ENCODE data around the gene ADK. TPM values are rescaled to one million over a fixed set of nuclear protein-coding genes. Genes with fewer than 3 reads are reported as not detected.
A peak's percentile ranks its signal among the peaks of the same experiment; 100 is the strongest.

Gene ADK
- total RNA-seq, 1 donor from 2014 or later: 53.0 TPM

DNA sequence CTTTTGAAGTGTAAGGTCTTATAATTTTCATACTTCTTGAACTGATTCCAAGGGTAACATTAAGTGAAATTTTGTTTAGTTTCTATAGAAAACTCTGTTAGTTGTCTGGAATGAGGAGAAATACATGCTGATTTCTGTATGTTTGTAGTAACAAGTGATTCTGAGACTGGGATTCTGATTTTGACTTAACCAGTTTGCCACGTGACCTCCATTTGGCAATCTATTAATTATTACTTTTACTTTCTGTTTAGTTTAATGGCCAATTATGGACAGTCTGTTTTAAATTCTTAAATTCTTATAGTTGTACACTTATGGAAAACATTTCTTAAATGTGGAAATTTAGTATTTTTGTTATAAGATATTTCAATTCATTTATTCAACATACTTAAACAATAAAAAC lies 163.1 kb downstream of the ADK start:
- intact Hi-C loops (cut with DNase I): no loop called here
- peak overlapping the region; percentile 33 for H3K4me3 ChIP-seq

DNA sequence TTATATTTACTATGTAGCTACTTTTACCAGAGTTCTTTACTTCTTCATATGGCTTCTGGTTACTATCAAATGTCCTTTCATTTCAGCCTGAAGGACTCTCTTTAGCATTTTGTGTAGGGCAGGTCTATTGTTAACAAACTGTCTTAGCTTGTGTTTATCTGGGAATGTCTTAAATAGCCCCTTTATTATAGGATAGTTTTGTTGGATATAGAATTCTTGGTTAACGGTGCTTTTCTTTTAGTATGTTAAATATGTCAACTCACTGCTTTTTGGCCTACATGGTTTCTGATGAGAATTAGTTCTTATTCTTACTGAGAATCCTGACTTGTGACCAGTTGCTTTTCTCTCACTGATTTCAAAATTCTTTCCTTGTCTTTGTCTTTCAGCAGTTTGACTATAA lies 169.0 kb downstream of the ADK start:
- no peak for ATAC-seq
- DNase-seq: no peak
- no peaks in the 10 kb centered on the region for H3K27me3 ChIP-seq
- TF ChIP-seq, protein P1, sequence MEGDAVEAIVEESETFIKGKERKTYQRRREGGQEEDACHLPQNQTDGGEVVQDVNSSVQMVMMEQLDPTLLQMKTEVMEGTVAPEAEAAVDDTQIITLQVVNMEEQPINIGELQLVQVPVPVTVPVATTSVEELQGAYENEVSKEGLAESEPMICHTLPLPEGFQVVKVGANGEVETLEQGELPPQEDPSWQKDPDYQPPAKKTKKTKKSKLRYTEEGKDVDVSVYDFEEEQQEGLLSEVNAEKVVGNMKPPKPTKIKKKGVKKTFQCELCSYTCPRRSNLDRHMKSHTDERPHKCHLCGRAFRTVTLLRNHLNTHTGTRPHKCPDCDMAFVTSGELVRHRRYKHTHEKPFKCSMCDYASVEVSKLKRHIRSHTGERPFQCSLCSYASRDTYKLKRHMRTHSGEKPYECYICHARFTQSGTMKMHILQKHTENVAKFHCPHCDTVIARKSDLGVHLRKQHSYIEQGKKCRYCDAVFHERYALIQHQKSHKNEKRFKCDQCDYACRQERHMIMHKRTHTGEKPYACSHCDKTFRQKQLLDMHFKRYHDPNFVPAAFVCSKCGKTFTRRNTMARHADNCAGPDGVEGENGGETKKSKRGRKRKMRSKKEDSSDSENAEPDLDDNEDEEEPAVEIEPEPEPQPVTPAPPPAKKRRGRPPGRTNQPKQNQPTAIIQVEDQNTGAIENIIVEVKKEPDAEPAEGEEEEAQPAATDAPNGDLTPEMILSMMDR (IDR thresholded peaks at IDR 0.05): no peak
- H3K27ac ChIP-seq: no peak overlapping the region
- intact Hi-C loops (cut with DNase I): no loop called here
- H3K4me1 ChIP-seq: no peaks in the 10 kb centered on the region
- no peak overlapping the region for H3K4me3 ChIP-seq
- peaks cover 12% of the 10 kb centered on the region for H3K9me3 ChIP-seq
- no peaks in the 10 kb centered on the region for H3K36me3 ChIP-seq

More for the DNA sequence above, 163.1 kb downstream of the ADK start:
- ATAC-seq: no peak
- H3K27me3 ChIP-seq: no peaks in the 10 kb centered on the region
- H3K36me3 ChIP-seq: no peaks in the 10 kb centered on the region
- no peak for DNase-seq
- H3K9me3 ChIP-seq: no peaks in the 10 kb centered on the region
- no peak overlapping the region for H3K27ac ChIP-seq
- TF ChIP-seq, protein P1 (IDR thresholded peaks at IDR 0.05): no peak
- no peaks in the 10 kb centered on the region for H3K4me1 ChIP-seq

DNA sequence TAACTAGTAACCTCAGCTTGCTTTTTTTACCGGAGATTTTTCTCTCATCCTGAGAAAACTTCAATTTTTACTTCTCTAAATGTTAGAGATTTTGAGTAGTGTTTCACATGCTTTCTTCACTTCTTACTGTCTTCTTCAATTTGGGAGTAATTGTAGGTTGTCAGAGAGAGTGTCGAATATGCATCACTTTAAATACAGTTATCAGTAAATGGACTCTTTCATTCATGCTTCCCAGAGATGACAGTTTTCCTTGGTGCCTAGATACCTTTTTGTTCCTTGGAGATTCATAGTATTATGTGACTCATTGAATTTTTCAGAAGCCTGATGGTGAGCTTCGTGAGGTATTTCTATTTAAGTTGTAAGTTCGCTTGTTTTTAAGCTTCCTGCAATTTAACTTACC lies 169.7 kb downstream of the ADK start:
- Histone ChIP-seq H3K27me3 (no peaks in the 10 kb centered on the region), H3K9me3 (peaks cover 12% of the 10 kb centered on the region), H3K4me1 (no peaks in the 10 kb centered on the region), H3K4me3 (no peak overlapping the region), H3K27ac (no peak overlapping the region), H3K36me3 (no peaks in the 10 kb centered on the region)
- ATAC-seq: no peak
- TF ChIP-seq, protein P1 (IDR thresholded peaks at IDR 0.05): no peak
- DNase-seq: no peak
- intact Hi-C loops (cut with DNase I): no loop called here

DNA sequence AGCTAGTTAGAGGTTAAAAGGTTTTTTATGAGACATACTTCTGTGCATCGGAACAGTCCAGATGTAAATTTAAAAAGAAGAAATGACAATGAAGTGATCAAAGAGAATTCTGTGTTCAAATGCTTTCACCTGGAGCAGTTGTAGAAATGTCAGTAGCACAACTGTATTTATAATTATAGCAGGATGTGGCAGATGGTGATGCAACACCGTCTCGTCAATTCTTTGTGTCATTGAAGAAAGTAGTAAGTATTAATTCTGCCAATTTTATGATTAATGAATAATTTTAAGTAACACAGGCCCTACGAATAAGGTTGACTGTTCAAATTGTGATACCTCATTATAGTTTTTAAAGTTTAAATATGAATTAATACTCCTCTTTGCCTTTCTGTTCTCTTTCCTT lies 171.1 kb downstream of the ADK start:
- Histone ChIP-seq H3K9me3 (peaks cover 12% of the 10 kb centered on the region), H3K4me3 (no peak overlapping the region), H3K36me3 (no peaks in the 10 kb centered on the region), H3K27me3 (no peaks in the 10 kb centered on the region), H3K27ac (no peak overlapping the region), H3K4me1 (no peaks in the 10 kb centered on the region)
- TF ChIP-seq, protein P1 (IDR thresholded peaks at IDR 0.05): no peak
- no peak for ATAC-seq
- DNase-seq: no peak
- intact Hi-C loops (cut with DNase I): no loop called here

DNA sequence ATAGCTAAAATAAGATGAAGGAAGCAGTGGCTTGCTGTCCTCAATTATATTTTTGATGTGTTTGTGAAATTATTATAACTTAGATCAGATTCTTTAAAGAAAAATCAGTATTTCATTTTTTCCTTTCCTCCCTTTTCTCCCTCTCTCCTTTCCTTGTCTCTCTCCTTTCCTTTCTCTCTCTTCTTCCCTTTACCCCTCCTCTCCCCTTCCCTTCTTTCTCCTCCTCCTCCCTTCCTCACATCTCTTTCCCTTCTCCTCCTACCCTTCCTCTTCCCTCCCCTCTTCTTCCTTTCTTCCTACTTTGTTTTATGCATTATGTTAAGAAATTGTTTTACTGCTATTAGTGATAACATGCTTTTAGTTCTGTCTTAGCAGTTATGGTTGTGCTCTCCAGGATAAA lies 171.5 kb downstream of the ADK start:
- H3K27me3 ChIP-seq: no peaks in the 10 kb centered on the region
- ATAC-seq (no peak), DNase-seq (no peak)
- intact Hi-C loops (cut with DNase I): no loop called here
- H3K9me3 ChIP-seq: peaks cover 12% of the 10 kb centered on the region
- no peaks in the 10 kb centered on the region for H3K4me1 ChIP-seq
- H3K36me3 ChIP-seq: no peaks in the 10 kb centered on the region
- TF ChIP-seq, protein P1 (IDR thresholded peaks at IDR 0.05): no peak
- no peak overlapping the region for H3K4me3 ChIP-seq
- no peak overlapping the region for H3K27ac ChIP-seq

DNA sequence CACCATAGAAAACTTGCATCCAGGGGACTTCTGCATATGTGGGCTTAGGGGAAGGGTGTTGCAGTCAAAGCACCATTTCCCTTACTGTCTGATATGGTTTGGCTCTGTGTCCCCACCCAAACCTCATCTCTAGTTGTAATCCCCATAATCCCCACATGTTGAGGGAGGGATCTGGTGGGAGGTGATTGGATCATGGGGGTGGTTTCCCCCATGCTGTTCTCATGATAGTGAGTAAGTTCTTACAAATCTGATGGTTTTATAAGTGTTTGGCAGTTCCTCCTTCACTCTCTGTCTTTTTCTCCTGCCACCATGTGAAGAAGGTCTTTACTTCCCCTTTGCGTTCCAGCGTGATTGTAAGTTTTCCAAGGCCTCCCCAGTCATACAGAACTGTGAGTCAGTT lies 177.4 kb downstream of the ADK start:
- H3K9me3 ChIP-seq: no peaks in the 10 kb centered on the region
- TF ChIP-seq, protein P1 (IDR thresholded peaks at IDR 0.05): no peak

More for the DNA sequence above, 177.4 kb downstream of the ADK start:
- intact Hi-C loops (cut with DNase I): no loop called here
- Histone ChIP-seq H3K27ac (no peak overlapping the region), H3K27me3 (no peaks in the 10 kb centered on the region), H3K4me3 (no peak overlapping the region), H3K4me1 (no peaks in the 10 kb centered on the region), H3K36me3 (no peaks in the 10 kb centered on the region)
- ATAC-seq (peak; percentile 77), DNase-seq (no peak)

Data from upper lobe of right lung (tissue), 1 donor.